Caco-2 (cell line): ENCODE measurements around the gene SH3TC2. TPM values are rescaled to one million over a fixed set of nuclear protein-coding genes. Genes with fewer than 3 reads are reported as not detected.

Experiments
- Bru-seq: library from RNA; stranded (reverse); fragments of 400-500 nt; gene quantifications from one replicate; lab custom pipeline; 2021; lab: Mats Ljungman, UMichigan
- BruChase-seq, 2 experiments: library from RNA; stranded (reverse); fragments of 400-500 nt; gene quantifications; one replicate each; lab custom pipeline; 2021; lab: Mats Ljungman, UMichigan
- BruUV-seq: library from RNA; stranded (reverse); fragments of 400-500 nt; replicated peaks from 2 replicates; lab custom pipeline; 2021; lab: Mats Ljungman, UMichigan
- CTCF ChIA-PET: fragments of 300-600 bp; sonication (Branson Sonifier 250); formaldehyde crosslinking; loops from one replicate; lab custom pipeline; 2022; ENCODE audit warnings: antibody characterized with exemption; lab: Charles Lee
- POLR2A ChIA-PET: fragments of 300-600 bp; sonication (Branson Sonifier 250); formaldehyde crosslinking; loops from one replicate; lab custom pipeline; 2022; ENCODE audit warnings: antibody characterized with exemption; lab: Charles Lee
- DNase-seq, 2 experiments: peaks; one replicate each; pipeline versions ENCODE4 v3.0.0 to v3.0.0-alpha.2; 2020 to 2022
- H3K27me3 ChIP-seq: replicated peaks from 2 replicates; pipeline ENCODE4 v1.6.0; 2011; ENCODE audit warnings: low read length; ENCODE audit not compliant: control insufficient read depth, insufficient read depth
- H3K36me3 ChIP-seq: 2 replicates; pipeline ENCODE4 v1.5.1; 2011; ENCODE audit warnings: low read length; ENCODE audit not compliant: control insufficient read depth, insufficient read depth
- H3K4me1 ChIP-seq: fragments of 250-450 bp; sonication (Bioruptor Pico); 2 replicates; pipeline ENCODE4 v1.5.1; 2020; ENCODE audit warnings: mild to moderate bottlenecking
- H3K4me3 ChIP-seq: 2 replicates; pipeline ENCODE4 v1.5.1; 2011; ENCODE audit warnings: low read depth, mild to moderate bottlenecking, control low read depth, low read length
- H3K9me3 ChIP-seq: fragments of 250-450 bp; sonication (Bioruptor Pico); 2 replicates; pipeline ENCODE4 v1.5.1; 2020; ENCODE audit warnings: mild to moderate bottlenecking, moderate library complexity
- H3K27ac Mint-ChIP-seq: one replicate; pipeline ENCODE4 v1.8.0; 2022; ENCODE audit warnings: mixed read lengths; ENCODE audit not compliant: unreplicated experiment
- H3K27me3 Mint-ChIP-seq: one replicate; pipeline ENCODE4 v1.8.0; 2022; ENCODE audit warnings: mixed read lengths; ENCODE audit not compliant: insufficient read depth, unreplicated experiment
- H3K36me3 Mint-ChIP-seq: one replicate; pipeline ENCODE4 v1.8.0; 2022; ENCODE audit warnings: mild to moderate bottlenecking, mixed read lengths; ENCODE audit not compliant: insufficient read depth, unreplicated experiment
- H3K4me1 Mint-ChIP-seq: one replicate; pipeline ENCODE4 v1.8.0; 2022; ENCODE audit warnings: low read depth, mixed read lengths; ENCODE audit not compliant: unreplicated experiment
- H3K4me3 Mint-ChIP-seq: one replicate; pipeline ENCODE4 v1.8.0; 2022; ENCODE audit warnings: mild to moderate bottlenecking, moderate library complexity, mixed read lengths; ENCODE audit not compliant: unreplicated experiment
- H3K9me3 Mint-ChIP-seq: one replicate; pipeline ENCODE4 v1.8.0; 2022; ENCODE audit warnings: mixed read lengths; ENCODE audit not compliant: unreplicated experiment
- intact Hi-C: fragments of 100-400 bp; cut with micrococcal nuclease; formaldehyde crosslinking; loops from one replicate; pipeline ENCODE4 v1.10.0; 2022; ENCODE audit not compliant: unreplicated experiment
- long read RNA-seq: library from polyadenylated mRNA; stranded (forward); transcript quantifications from one replicate; pipeline ENCODE4 v2.0.0, GENCODE V29; 2022
- total RNA-seq: library from RNA; stranded (reverse); gene quantifications from 2 replicates; pipeline ENCODE4 v1.2.3, GENCODE V29; 2022
- TF ChIP-seq, protein P1 (sequence below), 2 experiments: fragments of 200-600 bp in 1 of 2; IDR thresholded peaks; 1 replicate in 1 of 2; 2 replicates in 1 of 2; pipeline versions ENCODE4 v1.5.1 to v1.8.0; 2011 to 2022; ENCODE audit warnings: antibody characterized with exemption in 1 of 2, control low read depth in 1 of 2, inconsistent platforms in 1 of 2, low read depth in 1 of 2, low read length in 1 of 2, mild to moderate bottlenecking in 1 of 2, moderate library complexity in 1 of 2; ENCODE audit not compliant: insufficient read depth in 1 of 2, severe bottlenecking in 1 of 2, unreplicated experiment in 1 of 2

The SH3TC2 gene
- total RNA-seq (5.3 and 5.8 TPM in 2 replicates), Bru-seq, nascent RNA (percentile 41 among the genes with signal in this experiment), BruChase-seq, experiment 1, labeled RNA remaining after a 2-hour chase (percentile 44 among the genes with signal in this experiment), BruChase-seq, experiment 2, labeled RNA remaining after a 6-hour chase (percentile 44 among the genes with signal in this experiment)
- long read RNA-seq, result 0 reads

DNA sequence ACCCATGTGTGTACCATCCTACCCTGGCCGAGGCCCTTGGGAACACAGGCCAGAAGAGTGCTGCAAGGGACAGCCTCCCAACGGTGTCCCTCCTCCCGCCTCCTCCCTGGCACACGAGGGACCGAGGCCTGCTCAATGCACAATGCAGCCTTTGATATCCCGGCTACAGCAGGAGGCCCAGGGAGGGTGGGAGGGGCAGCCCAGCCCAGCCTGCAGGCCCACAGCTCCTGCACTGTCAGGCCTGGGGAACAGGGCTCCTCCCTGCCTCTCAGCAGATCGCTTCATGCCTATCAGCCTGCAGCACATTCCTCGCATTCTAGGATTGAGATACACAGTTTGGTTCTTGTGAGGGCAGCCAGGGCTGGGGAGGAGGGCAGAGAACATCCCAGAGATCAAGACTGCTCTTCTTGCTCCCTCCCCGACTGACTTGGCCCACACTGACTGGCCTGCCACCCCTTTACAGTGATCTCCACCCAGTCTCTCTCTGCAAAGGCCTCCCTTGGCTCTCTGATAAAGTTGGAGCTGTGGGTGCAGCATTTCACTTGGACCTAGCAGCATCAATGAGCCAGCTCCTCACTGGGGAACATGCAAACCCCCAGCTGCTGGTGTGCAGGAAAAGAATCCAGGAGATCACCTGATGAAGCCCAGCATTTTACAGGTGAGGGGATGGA is at the start of gene SH3TC2:
Gene SH3TC2 (minus strand): TSS at position 46 of the 671 bp plus-strand sequence. CDS start 40 bp downstream, at position 6.
- no peaks in the 10 kb centered on the region for H3K27me3 Mint-ChIP-seq
- H3K36me3 Mint-ChIP-seq, result peaks cover 7% of the 10 kb centered on the region
- peak; percentile 77 to 91 for DNase-seq
- peak within 1 kb of the TSS; percentile 43 for H3K27ac Mint-ChIP-seq
- POLR2A ChIA-PET, result no interaction called here
- Histone ChIP-seq H3K9me3 (no peaks in the 10 kb centered on the region), H3K4me3 (no peak within 1 kb of the TSS), H3K27me3 (no peaks in the 10 kb centered on the region), H3K36me3 (no peaks in the 10 kb centered on the region), H3K4me1 (peaks cover 37% of the 10 kb centered on the region)
- CTCF ChIA-PET, result interaction anchor here (0.9 to 1.6 kb wide), 2 partner anchors 28 to 52 kb away, joined by 6 read pairs; no protein-coding TSS in a partner anchor
- no TSS peak for BruUV-seq
- TF ChIP-seq, protein P1, sequence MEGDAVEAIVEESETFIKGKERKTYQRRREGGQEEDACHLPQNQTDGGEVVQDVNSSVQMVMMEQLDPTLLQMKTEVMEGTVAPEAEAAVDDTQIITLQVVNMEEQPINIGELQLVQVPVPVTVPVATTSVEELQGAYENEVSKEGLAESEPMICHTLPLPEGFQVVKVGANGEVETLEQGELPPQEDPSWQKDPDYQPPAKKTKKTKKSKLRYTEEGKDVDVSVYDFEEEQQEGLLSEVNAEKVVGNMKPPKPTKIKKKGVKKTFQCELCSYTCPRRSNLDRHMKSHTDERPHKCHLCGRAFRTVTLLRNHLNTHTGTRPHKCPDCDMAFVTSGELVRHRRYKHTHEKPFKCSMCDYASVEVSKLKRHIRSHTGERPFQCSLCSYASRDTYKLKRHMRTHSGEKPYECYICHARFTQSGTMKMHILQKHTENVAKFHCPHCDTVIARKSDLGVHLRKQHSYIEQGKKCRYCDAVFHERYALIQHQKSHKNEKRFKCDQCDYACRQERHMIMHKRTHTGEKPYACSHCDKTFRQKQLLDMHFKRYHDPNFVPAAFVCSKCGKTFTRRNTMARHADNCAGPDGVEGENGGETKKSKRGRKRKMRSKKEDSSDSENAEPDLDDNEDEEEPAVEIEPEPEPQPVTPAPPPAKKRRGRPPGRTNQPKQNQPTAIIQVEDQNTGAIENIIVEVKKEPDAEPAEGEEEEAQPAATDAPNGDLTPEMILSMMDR (IDR thresholded peaks at IDR 0.05; ENCODE audit: insufficient read depth in 1 of 2, low read depth in 1 of 2, low read length in 1 of 2, severe bottlenecking in 1 of 2, unreplicated experiment in 1 of 2), result no peak
- H3K9me3 Mint-ChIP-seq, result peaks cover 30% of the 10 kb centered on the region
- peaks cover 40% of the 10 kb centered on the region for H3K4me1 Mint-ChIP-seq
- intact Hi-C loops, result loop anchor here (1.0 kb wide), 1 partner anchor 51 kb away; no protein-coding TSS in a partner anchor
- peak within 1 kb of the TSS; percentile 45 for H3K4me3 Mint-ChIP-seq

DNA sequence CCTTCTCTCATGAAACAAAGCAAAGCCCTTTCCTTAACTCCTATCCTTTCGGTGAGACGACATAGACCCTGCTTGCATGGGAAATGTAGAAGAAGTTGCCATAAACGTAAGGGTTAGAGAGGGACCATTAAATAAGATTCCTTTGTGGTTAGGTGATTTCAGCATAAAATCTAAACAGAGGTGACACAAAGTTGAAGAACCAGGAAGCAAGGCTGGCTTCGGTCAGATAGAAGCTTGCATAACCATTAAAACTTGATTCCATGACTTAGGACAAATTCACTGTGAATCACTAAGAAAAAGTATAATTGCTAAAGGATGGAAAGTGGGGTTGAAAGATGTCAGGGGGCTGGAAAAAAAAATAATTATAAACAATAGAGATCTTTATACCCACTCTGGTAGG is 47.5 kb upstream of the SH3TC2 start:
- no peaks in the 10 kb centered on the region for H3K4me1 ChIP-seq
- H3K27me3 ChIP-seq, result no peaks in the 10 kb centered on the region
- no peak overlapping the region for H3K4me3 ChIP-seq
- no peak for DNase-seq
- H3K9me3 ChIP-seq, result no peaks in the 10 kb centered on the region
- BruUV-seq, result no TSS peak
- TF ChIP-seq, protein P1 (IDR thresholded peaks at IDR 0.05; ENCODE audit: insufficient read depth in 1 of 2, low read depth in 1 of 2, low read length in 1 of 2, severe bottlenecking in 1 of 2, unreplicated experiment in 1 of 2), result no peak
- no peaks in the 10 kb centered on the region for H3K36me3 ChIP-seq
- H3K27me3 Mint-ChIP-seq, result peaks cover 14% of the 10 kb centered on the region
- H3K9me3 Mint-ChIP-seq, result no peaks in the 10 kb centered on the region
- intact Hi-C loops, result no loop called here
- no peak overlapping the region for H3K4me3 Mint-ChIP-seq
- H3K4me1 Mint-ChIP-seq, result no peaks in the 10 kb centered on the region
- POLR2A ChIA-PET, result no interaction called here
- H3K36me3 Mint-ChIP-seq, result no peaks in the 10 kb centered on the region
- no peak overlapping the region for H3K27ac Mint-ChIP-seq
- CTCF ChIA-PET, result no interaction called here

DNA sequence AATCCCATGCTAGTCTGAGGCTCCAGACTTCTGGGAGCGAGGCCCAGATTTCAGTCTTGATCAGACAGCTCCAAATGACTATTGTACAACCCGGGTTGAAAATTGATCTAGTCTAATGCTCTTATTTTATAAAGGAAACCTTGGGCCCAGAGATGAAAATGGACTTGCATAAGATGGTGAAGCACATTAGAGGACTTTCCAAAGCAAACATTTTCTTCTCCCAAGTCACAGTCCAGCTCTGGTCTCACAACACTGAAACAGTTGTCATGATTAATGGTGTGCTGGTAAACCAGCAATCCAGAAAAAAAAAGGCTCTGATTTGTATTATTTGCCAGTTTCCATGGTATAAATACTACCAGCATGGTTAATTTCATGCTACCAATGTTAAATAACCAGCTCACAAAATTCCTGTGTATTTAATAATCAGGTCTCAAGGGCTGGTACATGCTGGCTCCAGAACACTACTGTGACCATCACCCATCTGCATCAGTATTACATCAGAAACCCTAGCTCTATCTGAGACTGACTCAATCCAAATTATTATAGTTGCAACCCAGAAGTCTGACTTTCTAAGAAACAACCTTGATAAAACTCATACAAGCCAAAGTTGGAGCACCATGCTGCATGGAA is 45.9 kb upstream of the SH3TC2 start:
- intact Hi-C loops, result no loop called here
- H3K9me3 Mint-ChIP-seq, result no peaks in the 10 kb centered on the region
- ChIA-PET CTCF (interaction anchor here (1.2 kb wide), 1 partner anchor 142 kb away, joined by 3 read pairs; no protein-coding TSS in a partner anchor), POLR2A (no interaction called here)
- Histone ChIP-seq H3K27me3 (no peaks in the 10 kb centered on the region), H3K4me1 (no peaks in the 10 kb centered on the region), H3K4me3 (no peak overlapping the region), H3K9me3 (no peaks in the 10 kb centered on the region), H3K36me3 (no peaks in the 10 kb centered on the region)
- TF ChIP-seq, protein P1 (IDR thresholded peaks at IDR 0.05; ENCODE audit: insufficient read depth in 1 of 2, low read depth in 1 of 2, low read length in 1 of 2, severe bottlenecking in 1 of 2, unreplicated experiment in 1 of 2), result no peak
- no peaks in the 10 kb centered on the region for H3K36me3 Mint-ChIP-seq
- H3K27me3 Mint-ChIP-seq, result peaks cover 14% of the 10 kb centered on the region
- no peak for DNase-seq
- no TSS peak for BruUV-seq
- H3K4me3 Mint-ChIP-seq, result no peak overlapping the region
- H3K4me1 Mint-ChIP-seq, result no peaks in the 10 kb centered on the region
- no peak overlapping the region for H3K27ac Mint-ChIP-seq
